DMS53 treated with DMSO at 0.1 percent for 48 hours (cell line): ENCODE measurements around the gene TRPC4AP.

Experiments
- DNase-seq: peaks from one replicate; lab custom pipeline; 2025; ENCODE audit not compliant: unreplicated experiment; lab: John Stamatoyannopoulos, UW

The TRPC4AP gene

DNA sequence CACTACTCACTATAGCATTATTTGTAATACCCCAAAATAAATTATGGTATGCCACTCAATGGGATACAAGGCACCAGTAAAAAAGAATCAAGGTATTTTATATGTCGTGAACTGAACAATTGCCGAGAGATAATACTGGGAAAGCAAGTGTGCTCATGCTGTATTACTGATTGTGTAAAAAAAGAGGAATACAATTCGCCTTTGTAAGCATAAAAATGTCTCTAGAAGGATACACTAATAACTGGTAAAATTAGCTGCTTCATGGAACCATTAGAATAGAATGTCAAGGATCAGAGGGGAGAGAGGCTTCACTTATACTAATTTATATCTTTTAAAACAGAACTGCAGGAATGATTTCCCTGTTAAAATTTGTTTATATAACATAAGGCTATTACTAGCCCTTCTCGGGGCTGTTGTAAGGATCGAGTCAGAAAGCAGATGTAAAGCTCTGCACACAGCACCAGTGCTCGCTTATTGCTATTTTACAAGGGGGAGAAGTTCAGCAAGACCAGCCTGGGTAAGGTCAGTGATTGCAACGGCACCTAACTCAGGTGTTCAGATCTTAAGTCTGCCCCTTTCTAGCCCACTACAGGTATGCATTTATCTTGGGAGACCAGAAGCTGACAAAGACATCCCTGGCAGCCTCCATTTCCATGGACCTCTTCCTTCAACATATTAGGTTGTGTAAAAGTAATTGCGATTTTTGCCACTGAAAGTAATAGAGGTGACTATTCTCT lies 75.3 kb downstream of the TRPC4AP start:
- DNase-seq = no peak

DNA sequence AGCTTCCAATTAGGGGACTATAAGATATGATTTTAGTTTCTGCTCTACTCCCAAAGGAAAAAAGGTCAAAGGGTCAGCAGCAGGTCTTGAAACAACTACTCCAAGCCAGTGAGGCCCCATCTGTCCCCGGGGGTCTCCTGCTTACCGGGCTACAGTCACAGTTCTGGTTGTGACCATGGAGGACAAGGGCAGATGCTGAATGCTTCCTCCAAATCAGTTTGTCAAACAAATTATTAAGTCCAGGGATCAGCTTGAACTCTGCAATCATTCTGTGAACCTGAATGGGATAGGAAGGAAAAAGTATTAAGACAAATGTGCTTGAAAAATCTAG lies 76.8 kb downstream of the TRPC4AP start:
- DNase-seq = no peak

DNA sequence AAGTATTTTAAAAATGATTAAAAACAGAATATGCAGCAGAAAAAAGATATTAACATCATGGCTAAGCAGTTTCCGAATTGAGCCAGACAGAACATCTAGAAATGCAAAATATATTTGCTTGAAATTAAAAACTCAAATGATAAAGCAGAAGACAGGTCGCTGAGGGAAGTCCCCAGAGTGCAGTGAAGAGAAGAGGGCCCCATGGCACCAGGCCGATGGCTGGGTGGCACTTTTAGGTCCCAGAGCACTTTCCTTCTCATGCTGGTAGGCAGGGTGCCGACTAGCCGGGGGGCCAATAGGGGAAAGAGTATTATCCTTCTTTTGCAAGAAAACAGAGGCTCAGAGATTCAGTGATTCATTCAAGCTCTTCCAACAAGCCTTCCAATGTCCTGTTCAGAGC lies 78.1 kb downstream of the TRPC4AP start:
- no peak for DNase-seq

DNA sequence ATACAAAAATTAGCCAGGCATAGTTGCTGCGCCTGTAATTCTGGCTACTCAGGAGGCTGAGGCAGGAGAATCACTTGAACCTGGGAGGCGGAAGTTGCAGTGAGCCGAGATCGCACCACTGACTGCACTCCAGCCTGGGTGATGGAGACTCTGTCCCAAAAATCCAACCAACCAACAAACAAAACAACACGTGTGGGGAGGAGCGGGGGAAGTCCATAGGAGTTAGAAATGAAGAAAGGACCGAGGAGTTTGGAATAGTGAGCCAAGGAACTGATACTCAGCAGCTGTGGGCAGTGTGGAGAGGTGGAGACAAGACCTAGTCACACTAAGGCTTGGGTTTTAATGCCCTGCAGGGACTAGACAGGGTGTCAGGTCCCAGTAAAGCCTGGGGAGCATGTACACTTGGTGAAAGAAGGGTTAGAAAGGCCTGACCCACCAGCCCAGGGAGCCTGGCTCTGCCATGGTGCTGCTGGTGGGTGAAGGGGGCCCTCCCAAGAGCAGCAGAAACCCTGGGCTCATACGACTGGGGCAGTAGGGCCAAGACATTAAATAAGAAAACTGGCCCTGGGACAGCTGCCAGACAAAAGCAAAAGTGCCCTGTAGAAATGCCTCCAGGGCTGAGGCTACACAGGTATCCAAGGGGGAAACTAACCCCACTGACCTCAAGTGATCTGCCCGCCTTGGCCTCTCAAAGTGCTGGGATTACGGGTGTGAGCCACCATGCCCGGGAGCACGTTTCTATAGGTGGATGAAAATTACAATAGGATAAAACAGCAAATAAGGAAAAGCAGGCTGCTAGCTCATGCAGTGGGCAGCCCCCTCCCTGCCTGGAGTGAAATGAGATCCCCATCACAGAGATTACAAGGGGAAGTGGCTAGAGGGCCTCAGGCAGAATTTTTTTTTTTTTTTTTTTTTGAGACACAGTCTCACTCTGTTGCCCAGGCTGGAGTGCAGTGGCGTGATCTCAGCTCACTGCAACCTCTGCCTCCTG lies 78.9 kb downstream of the TRPC4AP start:
- DNase-seq = no peak

DNA sequence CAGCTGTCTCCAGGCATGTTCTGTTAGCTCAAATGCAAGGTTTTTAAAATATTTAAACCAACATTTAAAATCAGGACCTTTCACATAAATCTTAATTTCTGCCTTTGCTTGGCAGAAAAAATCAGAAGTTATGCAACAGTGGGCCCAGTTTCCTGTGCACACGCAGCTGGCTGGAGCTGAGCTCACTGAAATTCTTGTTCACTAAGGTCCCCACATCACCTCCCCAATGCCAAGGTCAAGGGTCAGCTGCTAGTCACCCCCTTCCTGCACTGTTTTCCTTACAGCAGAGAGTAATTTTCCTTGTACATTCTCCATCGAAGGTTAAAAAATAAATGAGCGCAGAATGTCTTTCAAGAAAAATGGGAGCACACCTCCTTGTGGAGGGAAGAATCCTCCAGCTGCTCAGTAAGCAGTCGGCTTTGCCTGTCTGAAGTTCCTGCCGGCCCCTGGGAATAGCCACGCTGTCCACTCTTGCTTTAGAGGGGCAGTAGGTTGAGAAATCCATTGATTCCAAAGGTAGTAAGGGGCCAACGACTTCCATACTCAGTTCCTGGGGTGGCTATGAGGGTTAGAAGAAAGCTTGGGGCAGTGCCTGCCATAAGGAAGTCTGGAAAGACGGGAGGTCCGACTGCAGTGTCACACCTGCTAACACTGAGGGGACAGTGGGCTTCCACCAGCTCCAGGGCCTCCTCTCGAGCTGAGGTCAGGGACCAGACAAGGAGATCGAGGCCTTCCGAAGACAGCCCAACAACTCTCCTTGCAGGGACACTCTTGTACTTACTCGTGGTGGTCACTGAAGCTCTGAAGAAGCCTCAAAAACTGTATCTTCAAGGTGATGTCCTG lies 80.2 kb downstream of the TRPC4AP start:
- no peak for DNase-seq

DNA sequence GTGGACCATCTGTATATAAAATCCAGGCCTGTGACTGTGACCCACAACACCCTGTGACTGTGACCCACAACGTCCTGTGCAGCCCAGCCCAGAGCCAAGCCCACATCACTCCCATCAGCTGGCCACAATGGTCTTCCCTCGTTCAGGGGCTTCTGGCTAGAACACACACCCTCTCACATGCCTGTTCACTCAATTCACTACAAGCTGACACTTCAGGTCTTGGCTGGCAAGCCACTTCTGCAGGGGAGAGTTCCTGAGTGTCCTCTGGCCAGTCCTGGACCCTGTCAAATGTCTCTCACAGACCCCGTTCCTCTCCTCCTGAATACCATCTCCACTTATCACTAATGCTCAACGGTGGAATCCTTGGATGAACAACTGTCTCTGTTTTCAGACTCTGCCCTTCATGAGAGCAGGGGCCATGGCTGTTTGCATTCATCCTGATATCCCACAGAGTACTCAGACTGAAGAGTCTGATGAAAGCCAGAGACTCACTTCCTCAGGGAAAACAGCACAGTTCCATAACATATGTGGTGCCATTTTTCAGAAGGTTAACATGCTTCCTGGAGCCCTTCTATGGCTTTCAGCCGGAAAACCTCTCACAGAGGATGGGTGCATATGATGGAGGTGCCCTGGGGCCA lies 80.9 kb downstream of the TRPC4AP start:
- no peak for DNase-seq

DNA sequence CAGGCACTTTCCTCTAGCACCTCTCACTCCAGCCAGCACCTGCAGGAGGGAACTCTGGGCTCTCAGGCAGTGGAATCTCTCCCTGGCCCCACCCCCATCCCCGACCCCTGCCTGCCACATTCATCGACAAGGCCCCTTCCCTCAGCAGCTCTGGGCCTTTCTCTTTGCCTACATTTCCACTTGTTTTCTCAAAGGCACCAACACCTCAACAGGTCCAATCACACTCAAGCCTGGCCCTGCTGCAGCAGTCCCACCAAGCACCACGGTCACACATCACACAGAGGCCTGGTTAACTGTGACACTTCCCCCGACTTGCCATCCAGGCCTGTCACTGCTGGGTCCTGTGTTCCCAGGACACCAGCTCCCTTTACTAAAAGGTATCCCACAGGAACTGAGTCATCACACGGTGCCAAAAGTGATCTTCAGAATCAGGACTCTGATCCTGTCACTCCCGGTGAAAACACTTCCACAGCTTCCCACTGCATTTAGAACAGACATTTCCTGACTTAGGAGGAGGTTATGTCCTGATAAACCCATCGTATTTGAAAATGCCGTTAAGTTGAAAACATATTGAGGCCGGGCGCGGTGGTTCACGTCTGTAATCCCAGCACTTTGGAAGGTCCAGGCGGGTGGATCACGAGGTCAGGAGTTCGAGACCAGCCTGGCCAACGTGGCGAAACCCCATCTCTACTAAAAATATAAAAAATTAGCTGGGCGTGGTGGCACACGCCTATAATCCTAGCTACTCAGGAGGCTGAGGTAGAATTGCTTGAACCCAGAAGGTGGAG lies 82.0 kb downstream of the TRPC4AP start:
- DNase-seq = no peak

DNA sequence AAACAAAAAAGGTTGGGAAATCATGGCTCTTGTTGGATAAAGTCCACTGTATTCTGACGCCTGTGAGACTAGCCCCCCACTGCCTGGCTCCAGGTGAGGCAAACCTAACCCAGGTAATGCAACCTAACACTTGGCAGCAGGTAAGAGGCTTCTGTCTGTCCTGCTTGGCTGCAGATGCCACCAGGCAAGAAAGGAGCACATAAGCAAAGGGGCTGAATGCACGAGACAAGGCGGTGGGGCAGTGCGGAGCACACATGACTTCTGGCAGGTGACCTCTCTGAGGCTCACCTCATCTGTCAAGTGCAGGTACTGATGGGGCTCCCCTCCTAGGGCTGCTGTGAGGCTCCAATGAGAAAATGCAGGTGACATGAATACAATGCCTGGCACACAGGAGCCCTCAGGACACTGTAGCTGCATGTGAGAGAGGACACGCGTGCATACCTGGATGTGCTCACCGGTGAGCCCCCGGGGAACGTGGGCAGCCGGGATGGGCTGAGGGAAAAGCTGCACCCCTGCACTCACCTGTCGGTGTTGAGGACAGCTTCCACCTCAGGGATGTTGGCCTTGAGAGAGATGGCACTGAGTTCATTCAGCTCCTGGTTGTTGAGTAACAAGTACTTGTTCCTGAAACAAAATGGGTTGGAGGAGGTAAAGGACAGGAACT lies 82.8 kb downstream of the TRPC4AP start:
- DNase-seq = no peak

DNA sequence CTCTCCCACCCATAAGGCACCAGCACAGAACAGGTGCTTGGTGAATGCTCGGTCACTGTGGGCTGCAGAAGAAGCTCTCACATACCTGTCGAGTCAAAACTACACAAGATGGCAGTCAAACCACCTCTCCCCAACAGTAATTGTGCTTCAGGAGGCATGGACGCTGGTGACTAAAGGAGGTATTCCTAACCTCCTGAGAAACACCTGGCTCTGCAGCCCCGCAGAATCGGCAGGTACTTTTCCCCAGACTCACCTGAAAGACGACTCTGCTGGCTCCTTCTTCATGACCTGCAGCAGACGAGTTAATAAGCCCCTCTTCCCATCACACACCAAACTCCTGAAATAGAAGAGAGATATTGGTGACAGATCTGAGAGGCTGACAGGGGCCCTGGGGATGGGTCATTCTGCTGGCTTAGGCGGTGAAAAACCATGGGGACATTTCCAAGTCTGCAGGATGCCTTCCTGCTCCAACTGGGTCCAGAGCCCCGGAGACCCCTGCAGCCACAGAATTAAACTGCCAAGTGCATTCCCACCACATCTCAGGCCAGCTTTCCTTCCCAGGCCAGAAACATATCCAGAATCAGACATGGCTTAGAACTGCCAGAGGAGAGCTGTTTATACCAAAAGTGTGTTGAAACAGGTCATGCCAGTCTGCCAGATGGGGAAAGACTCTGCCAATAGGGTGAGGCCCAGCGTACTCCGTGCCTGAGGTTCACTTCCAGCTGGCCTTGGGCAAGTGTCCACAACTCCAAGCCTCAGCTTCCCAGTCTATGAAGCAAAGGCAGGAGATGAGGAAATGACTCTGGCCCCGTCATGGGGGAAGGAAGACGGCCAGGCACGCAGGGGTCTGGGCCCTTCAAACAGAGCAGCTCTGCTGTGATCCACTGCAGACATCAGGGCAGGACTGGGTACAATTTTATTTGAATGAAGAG lies 83.9 kb downstream of the TRPC4AP start:
- DNase-seq = no peak

DNA sequence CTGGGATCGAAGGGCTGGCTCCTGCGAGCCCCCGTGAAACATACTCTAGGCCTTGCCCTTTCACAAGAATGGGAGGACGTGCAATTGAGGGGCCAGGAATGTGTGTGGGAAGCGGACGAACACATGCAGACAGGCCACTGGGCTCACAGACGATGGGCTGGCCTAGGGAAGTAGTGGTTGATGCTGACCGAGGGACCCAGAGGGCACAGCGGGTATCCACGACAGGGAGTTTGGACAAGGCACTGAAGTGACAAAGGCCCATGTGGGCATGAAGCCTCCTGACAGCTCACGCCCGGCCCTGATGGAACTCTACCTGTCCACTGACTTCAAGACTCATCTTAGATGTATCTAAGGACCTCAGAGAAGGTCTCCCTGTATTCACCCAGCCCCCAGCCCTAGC lies 84.7 kb downstream of the TRPC4AP start:
- DNase-seq = no peak

DNA sequence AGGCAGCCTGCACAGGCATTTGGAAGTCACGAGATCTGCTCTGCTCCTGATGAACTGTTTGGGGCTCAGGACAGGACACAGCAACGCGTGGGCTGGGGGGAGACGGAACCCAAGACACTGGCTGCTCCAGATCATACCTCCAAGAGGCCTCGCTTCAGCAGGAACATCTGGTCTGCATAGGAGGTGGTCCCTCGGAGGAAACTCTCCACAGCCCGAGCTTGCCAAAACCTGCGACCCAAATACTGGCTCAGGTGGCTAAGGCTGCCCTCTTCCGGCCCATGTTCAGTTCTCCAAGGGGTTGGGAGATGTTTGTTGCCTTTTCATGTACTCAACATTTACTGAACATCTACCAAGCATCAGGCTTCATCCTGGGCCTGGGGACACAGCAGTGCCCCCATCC lies 85.2 kb downstream of the TRPC4AP start:
- no peak for DNase-seq

DNA sequence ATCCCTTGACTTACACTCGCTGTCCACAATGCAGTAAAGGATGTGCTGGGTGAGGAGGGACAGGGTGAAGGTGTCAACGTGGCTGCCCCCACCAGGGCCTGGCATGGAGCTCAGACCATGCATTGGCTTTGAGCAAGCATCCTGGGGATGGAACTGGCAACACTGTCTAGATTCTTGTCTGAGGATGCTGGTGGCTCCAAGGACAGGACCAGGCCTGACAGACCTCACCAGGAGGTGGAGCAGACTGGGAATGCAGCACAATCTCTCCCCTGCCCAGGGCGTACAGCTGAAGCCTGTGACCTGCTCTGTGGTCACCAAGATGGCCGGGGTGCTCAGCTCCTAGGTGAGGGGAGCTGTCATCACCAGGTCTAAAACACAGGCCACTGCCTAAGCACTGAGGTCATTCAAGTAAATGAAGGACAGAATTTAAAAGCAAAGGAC lies 86.1 kb downstream of the TRPC4AP start:
- DNase-seq = no peak

DNA sequence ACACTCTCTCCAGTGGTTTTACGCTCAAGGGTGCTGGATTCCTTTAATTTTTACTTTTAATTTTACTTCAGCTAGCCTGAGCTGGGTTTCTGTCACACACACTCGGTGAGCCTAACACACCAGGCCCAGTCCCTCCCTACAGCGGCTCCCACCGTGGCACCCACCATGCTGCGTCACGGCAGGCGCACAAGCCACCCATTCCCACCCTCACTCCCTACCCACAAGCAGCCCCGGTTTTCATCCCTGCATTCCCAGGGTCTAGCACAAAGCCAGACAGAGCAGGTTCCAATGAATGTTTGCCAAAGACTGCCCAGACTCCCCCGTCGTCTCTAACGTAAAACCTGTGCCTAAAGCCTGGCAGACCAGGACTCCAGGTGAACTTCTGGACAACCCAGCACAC lies 86.6 kb downstream of the TRPC4AP start:
- DNase-seq = no peak

DNA sequence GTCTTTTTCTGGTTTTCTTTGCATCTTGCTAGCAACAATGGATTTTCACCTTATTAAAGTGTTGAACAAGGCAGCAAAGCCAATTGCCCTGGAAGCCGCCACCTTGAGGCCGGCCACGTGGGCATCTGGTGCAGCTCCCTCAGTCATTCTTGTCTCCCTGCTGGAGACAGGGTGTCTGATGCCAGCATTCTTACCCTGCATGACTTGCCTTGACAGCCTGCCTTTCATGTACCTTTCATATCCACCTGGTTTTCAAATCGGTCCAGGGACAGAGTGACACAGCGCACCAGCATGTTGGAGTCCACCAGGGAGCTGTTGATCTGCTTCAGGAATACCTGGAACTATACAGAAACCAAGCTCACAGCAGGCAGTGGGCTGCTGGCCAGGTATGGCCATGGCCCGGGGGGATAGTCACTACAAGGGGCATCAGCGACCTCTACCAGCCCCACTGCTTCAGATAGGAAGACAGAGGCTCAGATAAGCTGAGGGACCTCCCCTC lies 87.1 kb downstream of the TRPC4AP start:
- DNase-seq = no peak

DNA sequence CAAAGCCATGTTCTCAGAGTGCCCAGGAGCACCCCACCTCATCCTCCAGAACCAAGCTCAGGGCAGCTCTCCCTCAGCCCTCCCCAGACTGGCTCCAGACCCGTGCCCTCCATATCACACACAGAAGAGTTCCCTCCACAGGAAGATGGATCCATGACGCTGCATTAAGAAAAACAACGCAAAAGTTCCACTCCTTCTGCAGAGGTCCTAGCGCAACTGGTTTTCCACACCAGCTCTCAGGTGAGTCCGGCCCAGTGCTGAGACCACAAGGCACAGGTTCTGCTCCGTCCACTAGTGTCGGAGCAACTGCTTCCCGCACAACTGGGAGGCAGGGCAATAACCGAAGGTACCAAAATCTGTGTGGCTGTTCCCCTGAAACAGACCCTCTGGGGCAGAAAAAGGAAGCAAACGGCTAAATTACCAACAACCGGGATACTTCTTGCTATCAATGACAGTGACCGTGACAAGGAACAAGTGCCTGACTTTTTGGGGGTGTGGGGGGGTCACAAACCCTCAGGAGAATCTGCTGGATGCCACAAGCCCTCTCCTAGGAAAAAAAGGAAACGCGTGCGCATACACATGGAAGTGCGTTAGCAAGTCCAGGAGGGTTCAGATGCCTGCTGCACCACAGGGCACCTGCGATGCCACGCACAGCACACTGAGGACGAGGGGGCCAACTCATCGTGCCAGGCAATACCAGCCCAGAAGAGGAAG lies 87.7 kb downstream of the TRPC4AP start:
- no peak for DNase-seq

DNA sequence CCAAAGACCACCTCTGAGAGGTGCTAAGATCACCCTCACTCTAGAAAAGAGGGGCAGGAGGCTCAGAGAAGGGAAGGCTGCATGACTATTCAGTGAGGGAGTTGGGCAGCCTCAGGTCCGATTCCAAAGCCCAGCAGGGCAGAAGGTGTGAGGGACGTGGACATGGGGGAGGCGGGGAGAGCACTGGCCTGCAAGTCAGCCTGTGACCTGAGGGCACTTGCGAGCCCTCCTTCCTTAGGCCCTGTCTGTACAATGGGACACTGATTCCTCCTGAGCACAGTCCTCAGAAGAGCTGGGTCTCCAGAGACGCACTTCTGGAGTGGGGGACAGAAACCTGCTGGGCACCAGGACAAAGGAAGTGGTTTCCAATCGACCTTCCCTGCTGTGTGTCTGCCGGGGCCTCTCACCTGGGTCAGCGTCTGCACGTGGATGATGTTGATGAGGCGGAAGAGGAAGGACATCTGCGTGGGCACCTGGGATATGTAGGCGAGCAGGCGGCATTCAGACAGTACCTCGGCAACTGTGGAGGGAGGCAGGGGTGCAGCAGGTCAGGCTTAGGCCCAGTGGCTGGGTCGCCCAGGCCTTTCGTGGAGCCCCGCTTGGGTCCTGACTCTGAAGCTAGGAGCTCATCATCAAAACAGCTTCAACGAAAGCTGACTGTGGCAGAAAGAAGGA lies 88.4 kb downstream of the TRPC4AP start:
- no peak for DNase-seq
